PC-3 (cell line): ENCODE results near the gene PSMD7. TPM values are rescaled to one million over a fixed set of nuclear protein-coding genes. Genes with fewer than 3 reads are reported as not detected.
A peak's percentile ranks its signal among the peaks of the same experiment; 100 is the strongest.
"Not testable (repeated sequence)": the region's sequence is repeated elsewhere in the genome, so short reads cannot be mapped to it uniquely, and the experiment has no call there.

Source experiments
- ATAC-seq: fragments of 200-7000 bp; cut with Tn5 transposase; 2 replicates; pipeline ENCODE4 v1.9.1; 2020; ENCODE audit warnings: mild to moderate bottlenecking, moderate library complexity
- BruUV-seq: library from RNA; stranded (reverse); fragments of 400-500 nt; replicated peaks from 2 replicates; lab custom pipeline; 2021; lab: Mats Ljungman, UMichigan
- CTCF ChIA-PET: fragments of 300-600 bp; sonication (Branson Sonifier 250); formaldehyde crosslinking; loops from one replicate; lab custom pipeline; 2022; ENCODE audit warnings: antibody characterized with exemption; lab: Charles Lee
- POLR2A ChIA-PET: fragments of 300-600 bp; sonication (Branson Sonifier 250); formaldehyde crosslinking; loops from one replicate; lab custom pipeline; 2022; ENCODE audit warnings: antibody characterized with exemption; ENCODE audit not compliant: unreplicated experiment; lab: Charles Lee
- DNase-seq: peaks from one replicate; pipeline ENCODE4 v3.0.0-alpha.2; 2015
- H2AFZ ChIP-seq: fragments of 300-600 bp; sonication (generic); 2 replicates; pipeline ENCODE4 v1.6.0; 2016; ENCODE audit warnings: antibody characterized with exemption, low read length
- H3F3A ChIP-seq: fragments of 300-600 bp; sonication (generic); one replicate; pipeline ENCODE4 v1.6.0; 2017; ENCODE audit warnings: antibody characterized with exemption, low read length, control low read depth, mild to moderate bottlenecking; ENCODE audit not compliant: unreplicated experiment
- H3K27ac ChIP-seq: fragments of 300-600 bp; sonication (generic); 2 replicates; pipeline ENCODE4 v1.5.1; 2016; ENCODE audit warnings: mild to moderate bottlenecking, low read length
- H3K27me3 ChIP-seq: fragments of 300-600 bp; sonication (generic); 2 replicates; pipeline ENCODE4 v1.6.1; 2016; ENCODE audit warnings: low read length, mixed read lengths
- H3K36me3 ChIP-seq: fragments of 300-600 bp; sonication (generic); 2 replicates; pipeline ENCODE4 v1.6.1; 2016; ENCODE audit warnings: low read depth, mixed run types, low read length, mixed read lengths
- H3K4me1 ChIP-seq: fragments of 300-600 bp; sonication (generic); 2 replicates; pipeline ENCODE4 v1.5.1; 2016; ENCODE audit warnings: low read length; ENCODE audit not compliant: insufficient read depth
- H3K4me2 ChIP-seq: fragments of 300-600 bp; sonication (generic); 2 replicates; pipeline ENCODE4 v1.6.0; 2016; ENCODE audit warnings: low read length
- H3K4me3 ChIP-seq: fragments of 300-600 bp; sonication (generic); 2 replicates; pipeline ENCODE4 v1.5.1; 2016; ENCODE audit warnings: mild to moderate bottlenecking, low read length, mixed read lengths
- H3K79me2 ChIP-seq: fragments of 300-600 bp; sonication (generic); 2 replicates; pipeline ENCODE4 v1.6.1; 2017; ENCODE audit warnings: low read length, mixed read lengths
- H3K9ac ChIP-seq: fragments of 300-600 bp; sonication (generic); 2 replicates; pipeline ENCODE4 v1.6.0; 2016; ENCODE audit warnings: mild to moderate bottlenecking, low read length
- H3K9me2 ChIP-seq: fragments of 300-600 bp; sonication (generic); replicated peaks from 2 replicates; pipeline ENCODE4 v1.6.1; 2016; ENCODE audit warnings: mixed run types, low read length, mixed read lengths
- H3K9me3 ChIP-seq: fragments of 300-600 bp; sonication (generic); 2 replicates; pipeline ENCODE4 v1.6.1; 2016; ENCODE audit warnings: low read length, mixed read lengths
- H4K20me1 ChIP-seq: fragments of 300-600 bp; sonication (generic); 2 replicates; pipeline ENCODE4 v1.6.1; 2016; ENCODE audit warnings: low read length, mixed read lengths
- CTCF ChIP-seq: fragments of 300-600 bp; sonication (generic); conservative IDR thresholded peaks from 2 replicates; pipeline ENCODE4 v1.5.1; 2017; ENCODE audit warnings: antibody characterized with exemption, low read depth, mild to moderate bottlenecking, low read length
- EZH2 ChIP-seq: fragments of 300-600 bp; sonication (generic); IDR thresholded peaks from one replicate; pipeline ENCODE4 v1.6.1; 2017; ENCODE audit warnings: antibody characterized with exemption, mild to moderate bottlenecking, low read length; ENCODE audit not compliant: unreplicated experiment
- EZH2phosphoT487 ChIP-seq: fragments of 300-600 bp; sonication (generic); IDR thresholded peaks from 2 replicates; pipeline ENCODE4 v1.6.1; 2018; ENCODE audit warnings: mild to moderate bottlenecking, antibody characterized with exemption, low read length, borderline replicate concordance
- intact Hi-C: fragments of 100-400 bp; cut with micrococcal nuclease; formaldehyde crosslinking; loops from 2 replicates; pipeline ENCODE4 v1.9.0; 2023
- total RNA-seq: library from RNA; depleted of rRNA; stranded (reverse); fragments of >200 nt; gene quantifications from 2 replicates; pipeline ENCODE4 v1.2.3, GENCODE V29; 2014

PSMD7 gene
- total RNA-seq, 1 experiment from 2014 or later: 70.3 TPM

- H3K36me3 ChIP-seq: no peaks in the 10 kb centered on the region
- H4K20me1 ChIP-seq: no peaks in the 10 kb centered on the region
- H3K9me3 ChIP-seq: no peaks in the 10 kb centered on the region
- no peak for ATAC-seq
- no peaks in the 10 kb centered on the region for H3K27me3 ChIP-seq
- no peaks in the 10 kb centered on the region for H3K79me2 ChIP-seq
- CTCF ChIA-PET: no interaction called here
- H3K4me1 ChIP-seq: no peaks in the 10 kb centered on the region
- intact Hi-C loops: no loop called here
- no peak overlapping the region for H3K9ac ChIP-seq
- H3F3A ChIP-seq: no peaks in the 10 kb centered on the region
- H3K4me3 ChIP-seq: no peak overlapping the region
- no peak for DNase-seq
- BruUV-seq: TSS peak; percentile 15
- H3K27ac ChIP-seq: no peak overlapping the region
- POLR2A ChIA-PET: interaction anchor here (0.6 kb wide), 1 partner anchor 126 kb away, joined by 3 read pairs; no protein-coding TSS in a partner anchor
- TF ChIP-seq EZH2 (no peak), EZH2phosphoT487 (no peak), CTCF (no peak)
- no peak overlapping the region for H3K4me2 ChIP-seq
- H3K9me2 ChIP-seq: no peaks in the 10 kb centered on the region
- no peak overlapping the region for H2AFZ ChIP-seq
Observed at GRCh38 chr16:74325641-74326040, 29.0 kb downstream of the PSMD7 start.

- CTCF ChIA-PET, H3K79me2 ChIP-seq, H2AFZ ChIP-seq, H3K4me1 ChIP-seq, ATAC-seq, POLR2A ChIA-PET, H3K4me2 ChIP-seq, DNase-seq, H3K9me3 ChIP-seq, H3K27ac ChIP-seq, H3F3A ChIP-seq, H3K36me3 ChIP-seq, intact Hi-C loops, H3K4me3 ChIP-seq, H4K20me1 ChIP-seq, H3K9ac ChIP-seq, BruUV-seq, H3K27me3 ChIP-seq, H3K9me2 ChIP-seq: not testable (repeated sequence)
Observed at GRCh38 chr16:74328346-74328745, 31.7 kb downstream of the PSMD7 start.

- H3F3A ChIP-seq, ATAC-seq, BruUV-seq, H2AFZ ChIP-seq, H3K27ac ChIP-seq, intact Hi-C loops, H3K79me2 ChIP-seq, H3K27me3 ChIP-seq, H3K4me2 ChIP-seq, DNase-seq, CTCF ChIA-PET, H3K36me3 ChIP-seq, H3K4me1 ChIP-seq, H3K9ac ChIP-seq, H3K9me3 ChIP-seq, H3K9me2 ChIP-seq, H3K4me3 ChIP-seq, POLR2A ChIA-PET, H4K20me1 ChIP-seq: not testable (repeated sequence)
Observed at GRCh38 chr16:74332469-74332868, 35.9 kb downstream of the PSMD7 start.

GRCh38 chr16:74337506-74337905, 40.9 kb downstream of the PSMD7 start:
- DNase-seq, H3K9me3 ChIP-seq, H3K4me1 ChIP-seq, H3K9me2 ChIP-seq, H2AFZ ChIP-seq, H3F3A ChIP-seq, H3K79me2 ChIP-seq, H3K36me3 ChIP-seq, H3K27ac ChIP-seq, BruUV-seq, intact Hi-C loops, H3K9ac ChIP-seq, CTCF ChIA-PET, H3K27me3 ChIP-seq, H3K4me3 ChIP-seq, H4K20me1 ChIP-seq, ATAC-seq, POLR2A ChIA-PET, H3K4me2 ChIP-seq: not testable (repeated sequence)

- DNase-seq, POLR2A ChIA-PET, BruUV-seq: not testable (repeated sequence)
Observed at GRCh38 chr16:74339226-74339625, 42.6 kb downstream of the PSMD7 start.

GRCh38 chr16:74353038-74353437, 56.4 kb downstream of the PSMD7 start:
- H3K79me2 ChIP-seq, BruUV-seq, H3K27me3 ChIP-seq, H3K27ac ChIP-seq, H3K4me1 ChIP-seq, H3K36me3 ChIP-seq, H3K9me3 ChIP-seq, H2AFZ ChIP-seq, H3K4me3 ChIP-seq, H3K4me2 ChIP-seq, intact Hi-C loops, H3F3A ChIP-seq, DNase-seq, H3K9ac ChIP-seq, ATAC-seq, POLR2A ChIA-PET, CTCF ChIA-PET, H4K20me1 ChIP-seq, H3K9me2 ChIP-seq: not testable (repeated sequence)

More at GRCh38 chr16:74339226-74339625, 42.6 kb downstream of the PSMD7 start:
- H3K4me1 ChIP-seq, CTCF ChIA-PET, H3K4me3 ChIP-seq, intact Hi-C loops, H2AFZ ChIP-seq, H3K27ac ChIP-seq, H3K36me3 ChIP-seq, H3F3A ChIP-seq, H3K27me3 ChIP-seq, H3K4me2 ChIP-seq, H3K9ac ChIP-seq, H4K20me1 ChIP-seq, H3K9me3 ChIP-seq, H3K79me2 ChIP-seq, H3K9me2 ChIP-seq: not testable (repeated sequence)
- peak; percentile 67; the same call in 1 of the 2 replicates for ATAC-seq
